Mesenchymal stem cell (in vitro differentiated cells and primary cell): ENCODE results near the gene MAPKAP1.

Experiments
- DNase-seq: peaks from one replicate; pipeline ENCODE4 v3.0.0-alpha.2; 2013
- H2AFZ ChIP-seq: one replicate; pipeline ENCODE4 v1.6.1; 2013; ENCODE audit warnings: low read depth, mild to moderate bottlenecking, control low read depth, inconsistent platforms, low read length, moderate library complexity
- H2AK5ac ChIP-seq: 2 replicates; pipeline ENCODE4 v1.6.1; 2013; ENCODE audit warnings: low read length, moderate library complexity, mild to moderate bottlenecking, inconsistent platforms; ENCODE audit not compliant: severe bottlenecking
- H2BK120ac ChIP-seq: one replicate; pipeline ENCODE4 v1.6.1; 2013; ENCODE audit warnings: low read depth, mild to moderate bottlenecking, inconsistent platforms, low read length, moderate library complexity
- H2BK12ac ChIP-seq, 2 experiments: one replicate each; pipeline ENCODE4 v1.6.1; 2013; ENCODE audit warnings: inconsistent platforms in 2 of 2, low read length in 2 of 2, mild to moderate bottlenecking in 2 of 2, moderate library complexity in 2 of 2, control low read depth in 1 of 2
- H2BK15ac ChIP-seq: one replicate; pipeline ENCODE4 v1.6.1; 2013; ENCODE audit warnings: mild to moderate bottlenecking, low read depth, inconsistent platforms; ENCODE audit not compliant: poor library complexity, severe bottlenecking
- H2BK5ac ChIP-seq: 2 replicates; pipeline ENCODE4 v1.6.1; 2013; ENCODE audit warnings: low read depth, mild to moderate bottlenecking, low read length, control low read depth, inconsistent platforms; ENCODE audit not compliant: poor library complexity, severe bottlenecking
- H3K14ac ChIP-seq, 2 experiments: one replicate each; pipeline ENCODE4 v1.6.1; 2013; ENCODE audit warnings: inconsistent platforms in 2 of 2, low read length in 2 of 2, control low read depth in 1 of 2, mild to moderate bottlenecking in 1 of 2, moderate library complexity in 1 of 2
- H3K18ac ChIP-seq, 2 experiments: one replicate each; pipeline ENCODE4 v1.6.1; 2013; ENCODE audit warnings: inconsistent platforms in 2 of 2, low read length in 2 of 2, control low read depth in 1 of 2, low read depth in 1 of 2, mild to moderate bottlenecking in 1 of 2
- H3K23ac ChIP-seq, 2 experiments: one replicate each; pipeline ENCODE4 v1.6.1; 2013; ENCODE audit warnings: inconsistent platforms in 2 of 2, low read length in 2 of 2, mild to moderate bottlenecking in 2 of 2, moderate library complexity in 2 of 2, control low read depth in 1 of 2
- H3K27ac ChIP-seq: 2 replicates; pipeline ENCODE4 v1.5.1; 2013; ENCODE audit warnings: mild to moderate bottlenecking, moderate library complexity, low read length, control low read depth, inconsistent platforms; ENCODE audit not compliant: poor library complexity, severe bottlenecking
- H3K27me3 ChIP-seq, 2 experiments: 2 replicates each; pipeline versions ENCODE4 v1.6.1 to v1.7.0; 2013; ENCODE audit warnings: low read length in 2 of 2, mild to moderate bottlenecking in 2 of 2, moderate library complexity in 2 of 2, control low read depth in 1 of 2, inconsistent platforms in 1 of 2; ENCODE audit not compliant: control insufficient read depth in 1 of 2, insufficient read depth in 1 of 2
- H3K36me3 ChIP-seq, 2 experiments: 2 replicates each; pipeline versions ENCODE4 v1.6.1 to v1.7.0; 2013; ENCODE audit warnings: low read length in 2 of 2, control low read depth in 1 of 2, inconsistent platforms in 1 of 2, low read depth in 1 of 2, mild to moderate bottlenecking in 1 of 2; ENCODE audit not compliant: insufficient read depth in 2 of 2, control insufficient read depth in 1 of 2
- H3K4ac ChIP-seq, 2 experiments: one replicate each; pipeline ENCODE4 v1.6.1; 2013; ENCODE audit warnings: inconsistent platforms in 2 of 2, low read length in 2 of 2, mild to moderate bottlenecking in 2 of 2, moderate library complexity in 2 of 2, control low read depth in 1 of 2, low read depth in 1 of 2
- H3K4me1 ChIP-seq: 2 replicates; pipeline ENCODE4 v1.6.1; 2013; ENCODE audit warnings: low read depth, low read length, control low read depth; ENCODE audit not compliant: control insufficient read depth, insufficient read depth
- H3K4me2 ChIP-seq: 2 replicates; pipeline ENCODE4 v1.6.1; 2013; ENCODE audit warnings: low read length, mild to moderate bottlenecking, inconsistent platforms; ENCODE audit not compliant: poor library complexity, severe bottlenecking
- H3K4me3 ChIP-seq, 2 experiments: 2 replicates each; pipeline versions ENCODE4 v1.5.1 to v1.7.0; 2013; ENCODE audit warnings: low read length in 2 of 2, mild to moderate bottlenecking in 2 of 2, control low read depth in 1 of 2, low read depth in 1 of 2; ENCODE audit not compliant: insufficient read depth in 1 of 2
- H3K79me1 ChIP-seq: replicated peaks from 2 replicates; pipeline ENCODE4 v1.6.1; 2013; ENCODE audit warnings: mild to moderate bottlenecking, control low read depth, low read length, inconsistent platforms; ENCODE audit not compliant: poor library complexity, severe bottlenecking
- H3K9ac ChIP-seq: 2 replicates; pipeline ENCODE4 v1.7.0; 2013; ENCODE audit warnings: mild to moderate bottlenecking, low read length, moderate library complexity
- H3K9me3 ChIP-seq: 2 replicates; pipeline ENCODE4 v1.7.0; 2013; ENCODE audit warnings: mild to moderate bottlenecking, low read length; ENCODE audit not compliant: control insufficient read depth
- H4K8ac ChIP-seq: one replicate; pipeline ENCODE4 v1.6.1; 2013; ENCODE audit warnings: inconsistent platforms, mild to moderate bottlenecking, low read length, moderate library complexity
- H4K91ac ChIP-seq: one replicate; pipeline ENCODE4 v1.6.1; 2013; ENCODE audit warnings: mild to moderate bottlenecking, low read length, inconsistent platforms
- WGBS: methylation state at CpG from one replicate; pipeline ENCODE4 v1.1.7; 2013; ENCODE audit warnings: mixed read lengths; 5-methylcytosine and 5-hydroxymethylcytosine counted together

The MAPKAP1 gene

GRCh38 chr9:125508249-125508648, 198.8 kb downstream of the MAPKAP1 start:
- Histone ChIP-seq H3K4me3 (no peak overlapping the region), H3K4me1 (peaks cover 1% of the 10 kb centered on the region), H3K79me1 (peaks cover 17% of the 10 kb centered on the region), H3K4ac (peak overlapping the region in 1 of 2 experiments; percentile 45), H3K36me3 (peaks cover 3 to 9% of the 10 kb centered on the region in 2 experiments), H2BK15ac (no peak overlapping the region), H3K9ac (no peak overlapping the region), H4K91ac (no peak overlapping the region), H3K27me3 (no peaks in the 10 kb centered on the region), H2BK5ac (no peak overlapping the region), H3K4me2 (no peak overlapping the region), H4K8ac (no peak overlapping the region), H3K14ac (no peak overlapping the region), H3K9me3 (no peaks in the 10 kb centered on the region), H2AK5ac (no peak overlapping the region), H2BK120ac (peak overlapping the region; percentile 6), H2BK12ac (no peak overlapping the region), H3K27ac (no peak overlapping the region), H3K18ac (peak overlapping the region in 1 of 2 experiments; percentile 17), H2AFZ (no peak overlapping the region), H3K23ac (no peak overlapping the region)
- WGBS: 100% methylated on average over 1 of the region's 2 CpGs
- DNase-seq: no peak

GRCh38 chr9:125507226-125507625, 199.8 kb downstream of the MAPKAP1 start:
- Histone ChIP-seq H2BK15ac (no peak overlapping the region), H3K79me1 (peaks cover 15% of the 10 kb centered on the region), H3K23ac (no peak overlapping the region), H3K36me3 (peaks cover 3 to 9% of the 10 kb centered on the region in 2 experiments), H2AFZ (no peak overlapping the region), H3K4me3 (no peak overlapping the region), H3K9me3 (no peaks in the 10 kb centered on the region), H3K4ac (peak overlapping the region in 1 of 2 experiments; percentile 76), H3K18ac (peak overlapping the region in 1 of 2 experiments; percentile 66), H3K9ac (no peak overlapping the region), H3K27me3 (no peaks in the 10 kb centered on the region), H3K4me1 (peaks cover 1% of the 10 kb centered on the region), H2BK5ac (no peak overlapping the region), H3K27ac (no peak overlapping the region), H2AK5ac (no peak overlapping the region), H2BK12ac (peak overlapping the region in 1 of 2 experiments; percentile 77), H3K14ac (no peak overlapping the region), H2BK120ac (no peak overlapping the region), H4K8ac (no peak overlapping the region), H4K91ac (no peak overlapping the region), H3K4me2 (no peak overlapping the region)
- WGBS: 82% methylated on average over 5 of the region's 5 CpGs
- DNase-seq: no peak

DNA sequence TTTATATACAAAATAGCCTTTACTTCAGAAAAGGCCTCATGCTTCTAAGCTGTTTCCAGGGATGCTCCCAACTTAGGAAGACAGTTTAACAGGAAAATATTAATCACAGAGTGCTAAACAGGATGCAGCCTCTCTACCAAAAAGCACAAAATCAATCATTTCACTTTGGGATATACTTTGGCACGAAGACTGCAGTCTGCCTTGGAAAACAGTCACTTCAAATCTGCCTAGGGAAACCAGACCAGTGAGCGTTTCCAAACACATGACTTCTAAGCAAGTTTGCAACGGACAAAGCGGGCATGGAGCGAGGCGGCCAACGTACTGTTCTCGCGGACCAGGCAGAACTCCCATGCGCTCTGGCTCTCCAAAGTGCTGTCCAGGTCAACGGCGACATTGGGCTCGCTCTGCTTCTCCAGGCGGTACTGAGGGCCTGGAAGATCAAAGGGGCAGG, 201.0 kb downstream of the MAPKAP1 start:
- 35% methylated on average over 14 of the region's 14 CpGs for WGBS
- DNase-seq: peak; percentile 78
- peaks cover 3 to 10% of the 10 kb centered on the region in 2 experiments for H3K36me3 ChIP-seq
- no peak overlapping the region for H3K27ac ChIP-seq
- no peak overlapping the region for H2AK5ac ChIP-seq
- no peak overlapping the region for H2BK120ac ChIP-seq
- no peak overlapping the region for H2BK15ac ChIP-seq
- no peak overlapping the region for H2AFZ ChIP-seq
- peak overlapping the region in 1 of 2 experiments; percentile 3 for H3K4me3 ChIP-seq
- H3K4me1 ChIP-seq: peaks cover 1% of the 10 kb centered on the region
- H4K91ac ChIP-seq: peak overlapping the region; percentile 40
- no peak overlapping the region for H3K14ac ChIP-seq
- H3K79me1 ChIP-seq: peaks cover 13% of the 10 kb centered on the region
- peak overlapping the region; percentile 62 for H3K9ac ChIP-seq
- peak overlapping the region; percentile 71 to 89 for H3K18ac ChIP-seq
- H3K9me3 ChIP-seq: no peaks in the 10 kb centered on the region
- H4K8ac ChIP-seq: peak overlapping the region; percentile 97
- H2BK5ac ChIP-seq: no peak overlapping the region
- no peak overlapping the region for H3K4me2 ChIP-seq
- H3K23ac ChIP-seq: no peak overlapping the region
- H3K4ac ChIP-seq: peak overlapping the region; percentile 52 to 64
- no peak overlapping the region for H2BK12ac ChIP-seq
- H3K27me3 ChIP-seq: no peaks in the 10 kb centered on the region

GRCh38 chr9:125504616-125505015, 202.4 kb downstream of the MAPKAP1 start:
- no peak overlapping the region for H2AK5ac ChIP-seq
- H3K14ac ChIP-seq: no peak overlapping the region
- H3K4ac ChIP-seq: no peak overlapping the region
- no peak overlapping the region for H2BK5ac ChIP-seq
- no peak overlapping the region for H3K4me3 ChIP-seq
- H4K91ac ChIP-seq: no peak overlapping the region
- no peak overlapping the region for H3K23ac ChIP-seq
- no peak for DNase-seq
- no peak overlapping the region for H2AFZ ChIP-seq
- H3K27ac ChIP-seq: no peak overlapping the region
- H3K4me1 ChIP-seq: peaks cover 1% of the 10 kb centered on the region
- no peak overlapping the region for H4K8ac ChIP-seq
- H3K79me1 ChIP-seq: peaks cover 9% of the 10 kb centered on the region
- WGBS: no CpG with 5 or more reads among the region's 1 CpG
- H2BK12ac ChIP-seq: peak overlapping the region in 1 of 2 experiments; percentile 28
- no peak overlapping the region for H3K4me2 ChIP-seq
- no peak overlapping the region for H2BK120ac ChIP-seq
- H2BK15ac ChIP-seq: no peak overlapping the region
- no peak overlapping the region for H3K9ac ChIP-seq
- H3K18ac ChIP-seq: peak overlapping the region in 1 of 2 experiments; percentile 56
- H3K9me3 ChIP-seq: no peaks in the 10 kb centered on the region
- no peaks in the 10 kb centered on the region for H3K27me3 ChIP-seq
- H3K36me3 ChIP-seq: peaks cover 3 to 17% of the 10 kb centered on the region in 2 experiments
